Right lobe of liver (tissue), 4 donors: Measurements from ENCODE around the gene PITPNM3.

Source experiments
- POLR2A ChIP-seq: fragments of 450-650 bp; IDR thresholded peaks from one replicate; pipeline ENCODE4 v1.6.1; 2017; ENCODE audit warnings: antibody characterized with exemption, mild to moderate bottlenecking
- TF ChIP-seq, protein P1 (sequence below), 4 donors: fragments of 200-600 bp in 3 of 4; fragments of 450-650 bp in 1 of 4; IDR thresholded peaks; one replicate each; pipeline versions ENCODE4 v1.5.1 to v1.8.0; 2016 to 2022; ENCODE audit warnings: antibody characterized with exemption in 4 of 4, mild to moderate bottlenecking in 2 of 4
- donor health status: DM: no; HTN: no; CAD: no.
- donor health status: DM: no; HTN: no; CAD: no.
- donor health status: DM: no; HTN: yes; CAD: no.

- TF ChIP-seq, protein P1, sequence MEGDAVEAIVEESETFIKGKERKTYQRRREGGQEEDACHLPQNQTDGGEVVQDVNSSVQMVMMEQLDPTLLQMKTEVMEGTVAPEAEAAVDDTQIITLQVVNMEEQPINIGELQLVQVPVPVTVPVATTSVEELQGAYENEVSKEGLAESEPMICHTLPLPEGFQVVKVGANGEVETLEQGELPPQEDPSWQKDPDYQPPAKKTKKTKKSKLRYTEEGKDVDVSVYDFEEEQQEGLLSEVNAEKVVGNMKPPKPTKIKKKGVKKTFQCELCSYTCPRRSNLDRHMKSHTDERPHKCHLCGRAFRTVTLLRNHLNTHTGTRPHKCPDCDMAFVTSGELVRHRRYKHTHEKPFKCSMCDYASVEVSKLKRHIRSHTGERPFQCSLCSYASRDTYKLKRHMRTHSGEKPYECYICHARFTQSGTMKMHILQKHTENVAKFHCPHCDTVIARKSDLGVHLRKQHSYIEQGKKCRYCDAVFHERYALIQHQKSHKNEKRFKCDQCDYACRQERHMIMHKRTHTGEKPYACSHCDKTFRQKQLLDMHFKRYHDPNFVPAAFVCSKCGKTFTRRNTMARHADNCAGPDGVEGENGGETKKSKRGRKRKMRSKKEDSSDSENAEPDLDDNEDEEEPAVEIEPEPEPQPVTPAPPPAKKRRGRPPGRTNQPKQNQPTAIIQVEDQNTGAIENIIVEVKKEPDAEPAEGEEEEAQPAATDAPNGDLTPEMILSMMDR (IDR thresholded peaks at IDR 0.05): no peak
- no peak for TF ChIP-seq POLR2A
Measured at GRCh38 chr17:6558932-6559752, 2.8 kb upstream of the PITPNM3 start.
